HG03108 (cell line): ENCODE data around the gene NPHS1.
"Not testable (repeated sequence)": the region's sequence is repeated elsewhere in the genome, so short reads cannot be mapped to it uniquely, and the experiment has no call there.

ENCODE experiments used
- ATAC-seq: cut with Tn5 transposase; IDR thresholded peaks from one replicate; pipeline ENCODE4 v1.9.1; 2021; ENCODE audit warnings: moderate library complexity; ENCODE audit not compliant: unreplicated experiment

Gene NPHS1

DNA sequence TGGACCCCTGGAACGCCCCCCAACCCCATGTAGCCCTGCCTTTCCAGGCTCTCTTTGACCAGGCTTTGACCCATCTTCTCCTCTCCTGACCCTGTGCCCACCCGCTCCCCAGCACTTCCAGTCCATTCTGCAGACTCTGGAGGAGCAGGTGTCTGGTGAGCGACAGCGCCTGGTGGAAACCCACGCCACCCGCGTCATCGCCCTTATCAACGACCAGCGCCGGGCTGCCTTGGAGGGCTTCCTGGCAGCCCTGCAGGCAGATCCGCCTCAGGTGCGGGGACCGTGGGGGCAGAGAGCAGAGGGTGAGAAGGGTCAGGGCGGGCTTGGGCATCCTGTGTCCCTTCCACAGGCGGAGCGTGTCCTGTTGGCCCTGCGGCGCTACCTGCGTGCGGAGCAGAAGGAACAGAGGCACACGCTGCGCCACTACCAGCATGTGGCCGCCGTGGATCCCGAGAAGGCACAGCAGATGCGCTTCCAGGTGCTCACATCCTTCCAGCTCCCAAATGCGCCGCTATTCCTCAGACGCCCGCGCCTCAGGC lies 22.2 kb upstream of the NPHS1 start:
- no peak for ATAC-seq

GRCh38 chr19:35872180-35872579 lies 19.9 kb upstream of the NPHS1 start:
- ATAC-seq, result no peak

DNA sequence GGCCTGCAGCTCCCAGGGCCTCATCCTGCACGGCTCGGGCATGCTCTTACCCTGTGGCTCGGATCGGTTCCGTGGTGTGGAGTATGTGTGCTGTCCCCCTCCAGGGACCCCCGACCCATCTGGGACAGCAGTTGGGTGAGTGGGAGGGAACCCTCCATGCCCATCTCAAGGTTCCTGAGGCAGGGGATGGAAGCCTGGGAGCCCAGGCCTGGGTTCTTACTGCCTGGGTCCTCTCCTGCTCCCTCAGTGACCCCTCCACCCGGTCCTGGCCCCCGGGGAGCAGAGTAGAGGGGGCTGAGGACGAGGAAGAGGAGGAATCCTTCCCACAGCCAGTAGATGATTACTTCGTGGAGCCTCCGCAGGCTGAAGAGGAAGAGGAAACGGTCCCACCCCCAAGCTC lies 19.3 kb upstream of the NPHS1 start:
- no peak for ATAC-seq

DNA sequence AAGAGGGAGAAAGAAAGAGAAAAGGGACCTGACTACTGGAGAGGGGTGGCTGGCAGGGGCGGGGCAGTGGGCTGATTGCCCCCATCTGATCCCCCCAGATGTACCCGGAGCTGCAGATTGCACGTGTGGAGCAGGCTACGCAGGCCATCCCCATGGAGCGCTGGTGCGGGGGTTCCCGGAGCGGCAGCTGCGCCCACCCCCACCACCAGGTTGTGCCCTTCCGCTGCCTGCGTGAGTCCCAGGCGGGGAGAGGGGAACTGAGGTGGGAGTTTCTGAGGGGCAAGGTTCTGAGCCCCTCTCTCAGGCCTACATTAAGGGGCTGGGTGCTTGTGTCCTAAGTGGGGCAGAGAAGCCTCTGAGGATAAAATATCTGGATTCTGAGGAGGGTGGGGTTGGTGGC lies 18.5 kb upstream of the NPHS1 start:
- ATAC-seq, result no peak

DNA sequence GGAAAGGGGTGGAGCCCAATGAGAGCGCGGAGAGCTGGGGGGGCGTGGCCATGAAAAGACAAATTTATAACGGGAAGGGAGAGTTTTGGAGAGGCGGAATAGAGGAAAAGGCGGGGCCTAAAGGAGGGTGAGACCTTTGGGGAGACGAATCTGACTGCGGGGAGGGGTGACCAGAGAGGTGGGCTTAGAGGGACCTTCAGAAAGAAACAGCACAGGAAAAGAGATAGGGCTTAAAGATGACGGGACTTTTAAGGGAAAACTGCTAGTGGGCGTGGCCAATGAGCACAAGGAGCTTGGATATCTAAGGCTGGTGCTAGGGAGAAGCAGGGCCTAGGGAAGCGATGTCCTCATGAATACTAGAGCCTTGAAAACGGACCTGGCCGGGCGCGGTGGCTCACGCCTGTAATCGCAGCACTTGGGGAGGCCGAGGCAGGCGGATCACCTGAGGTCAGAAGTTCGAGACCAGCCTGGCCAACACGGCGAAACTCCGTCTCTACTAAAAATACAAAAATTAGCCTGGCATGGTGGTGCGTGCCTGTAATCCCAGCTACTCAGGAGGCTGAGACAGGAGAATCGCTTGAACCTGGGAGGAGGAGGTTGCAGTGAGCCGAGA lies 17.9 kb upstream of the NPHS1 start:
- ATAC-seq, result not testable (repeated sequence)

- no peak for ATAC-seq
These were observed 17.2 kb upstream of the NPHS1 start for GRCh38 chr19:35869327-35870123.

DNA sequence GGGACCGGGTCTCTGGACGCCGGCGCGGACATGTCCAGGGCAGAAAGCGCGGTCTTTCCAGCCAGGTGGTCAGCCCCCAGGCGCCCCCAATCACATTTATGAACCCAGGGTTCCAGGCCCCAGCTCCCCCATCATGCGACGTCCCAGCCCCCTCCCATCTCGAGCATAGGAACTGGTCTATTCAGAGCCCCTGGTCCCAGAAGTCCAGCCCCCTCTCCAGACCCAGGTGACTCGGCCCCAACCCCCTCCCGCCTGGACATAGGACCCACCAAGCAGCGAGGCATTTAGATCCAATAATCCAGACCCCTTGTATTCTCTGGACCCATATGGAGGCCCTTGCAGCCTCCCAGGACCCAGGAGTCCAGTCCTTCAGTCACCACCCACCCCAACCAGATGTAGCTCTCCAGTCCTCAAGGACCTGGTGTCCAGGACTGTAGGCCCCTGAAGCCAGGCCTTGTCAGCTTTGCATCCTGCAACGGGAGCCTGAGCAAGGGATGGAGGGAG lies 16.6 kb upstream of the NPHS1 start:
- ATAC-seq, result no peak

DNA sequence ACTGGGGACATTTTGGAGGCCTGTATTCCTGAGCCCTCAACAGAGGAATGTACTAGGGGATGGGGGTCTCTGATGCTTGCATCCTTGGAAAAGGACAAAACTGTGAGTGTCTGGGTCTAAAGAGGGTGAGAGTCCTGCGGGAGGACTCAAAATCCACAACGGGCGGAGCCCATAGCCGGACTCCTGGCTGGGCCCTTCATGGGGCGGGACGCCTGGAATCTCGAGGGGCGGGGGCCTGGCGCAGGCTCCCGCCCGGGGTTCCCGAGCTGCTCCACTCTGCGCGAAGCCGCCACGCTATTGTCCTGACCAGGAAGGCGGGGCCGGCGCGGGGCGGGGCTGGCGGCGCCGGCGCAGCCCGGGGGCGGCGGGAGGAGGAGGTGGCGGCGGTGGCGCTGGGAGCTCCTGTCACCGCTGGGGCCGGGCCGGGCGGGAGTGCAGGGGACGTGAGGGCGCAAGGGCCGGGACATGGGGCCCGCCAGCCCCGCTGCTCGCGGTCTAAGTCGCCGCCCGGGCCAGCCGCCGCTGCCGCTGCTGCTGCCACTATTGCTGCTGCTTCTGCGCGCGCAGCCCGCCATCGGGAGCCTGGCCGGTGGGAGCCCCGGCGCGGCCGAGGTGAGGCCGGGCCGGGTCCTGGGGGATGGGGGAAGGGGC lies 16.0 kb upstream of the NPHS1 start, which contains the start of gene APLP1:
APLP1 (plus strand) TSS at position 403 of the 651 bp plus-strand sequence; CDS start at position 466, 63 bp downstream.
- no peak for ATAC-seq

DNA sequence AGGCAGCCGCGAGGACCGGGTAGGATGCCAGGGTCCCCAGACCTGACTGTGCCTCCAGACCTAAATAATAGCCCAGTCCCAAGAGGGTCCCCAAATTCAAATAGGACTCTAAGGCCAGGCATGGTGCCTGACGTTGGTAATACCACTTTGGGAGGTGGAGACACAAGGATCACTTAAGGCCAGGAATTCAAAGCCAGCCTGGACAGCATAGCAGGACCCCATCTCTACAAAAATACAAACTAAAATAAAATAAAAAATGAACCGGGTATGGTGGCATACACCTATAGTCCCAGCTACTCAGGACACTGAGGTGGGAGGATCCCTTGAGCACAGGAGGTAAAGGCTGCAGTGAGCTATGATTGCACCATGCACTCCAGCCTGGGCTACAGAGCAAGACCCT lies 10.7 kb upstream of the NPHS1 start:
- ATAC-seq, result no peak

DNA sequence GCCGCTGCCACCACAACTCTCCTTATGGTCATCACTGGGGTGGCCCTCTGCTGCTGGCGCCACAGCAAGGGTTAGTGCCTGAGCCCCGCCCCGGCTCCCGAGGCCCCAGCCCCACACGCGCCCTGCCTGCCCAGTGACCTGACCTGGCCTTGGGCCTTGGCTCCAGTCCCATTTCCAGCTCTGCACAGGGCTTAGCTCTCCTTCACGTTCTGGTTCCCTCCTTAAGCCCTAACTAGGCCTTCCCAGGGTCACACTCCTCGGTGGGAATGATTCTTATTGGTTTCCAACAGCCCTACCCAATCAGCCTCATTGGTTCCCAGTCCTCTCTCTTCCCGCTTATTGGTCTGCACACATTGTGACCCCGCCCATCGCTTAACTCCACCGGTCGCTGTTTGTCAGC lies 10.2 kb upstream of the NPHS1 start:
- ATAC-seq, result no peak

DNA sequence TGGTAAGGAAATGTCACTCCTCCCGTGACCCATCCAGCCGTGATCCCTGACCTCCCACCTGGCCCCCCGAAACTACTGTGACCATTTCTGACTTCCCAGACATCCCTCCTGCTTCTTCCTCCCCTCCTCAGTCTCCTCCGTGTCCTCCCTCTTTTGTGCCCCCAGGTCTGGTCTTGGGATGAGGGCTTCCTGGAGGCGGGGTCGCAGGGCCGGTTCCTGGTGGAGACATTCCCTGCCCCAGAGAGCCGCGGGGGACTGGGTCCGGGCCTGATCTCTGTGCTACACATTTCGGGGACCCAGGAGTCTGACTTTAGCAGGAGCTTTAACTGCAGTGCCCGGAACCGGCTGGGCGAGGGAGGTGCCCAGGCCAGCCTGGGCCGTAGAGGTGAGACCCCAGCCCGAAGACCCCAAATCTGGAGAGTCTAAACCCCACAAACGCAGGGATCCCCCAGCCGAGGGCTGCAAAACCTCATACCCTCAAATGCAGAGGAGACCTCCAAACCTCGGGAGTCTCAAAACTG lies 9.4 kb upstream of the NPHS1 start:
- no peak for ATAC-seq

DNA sequence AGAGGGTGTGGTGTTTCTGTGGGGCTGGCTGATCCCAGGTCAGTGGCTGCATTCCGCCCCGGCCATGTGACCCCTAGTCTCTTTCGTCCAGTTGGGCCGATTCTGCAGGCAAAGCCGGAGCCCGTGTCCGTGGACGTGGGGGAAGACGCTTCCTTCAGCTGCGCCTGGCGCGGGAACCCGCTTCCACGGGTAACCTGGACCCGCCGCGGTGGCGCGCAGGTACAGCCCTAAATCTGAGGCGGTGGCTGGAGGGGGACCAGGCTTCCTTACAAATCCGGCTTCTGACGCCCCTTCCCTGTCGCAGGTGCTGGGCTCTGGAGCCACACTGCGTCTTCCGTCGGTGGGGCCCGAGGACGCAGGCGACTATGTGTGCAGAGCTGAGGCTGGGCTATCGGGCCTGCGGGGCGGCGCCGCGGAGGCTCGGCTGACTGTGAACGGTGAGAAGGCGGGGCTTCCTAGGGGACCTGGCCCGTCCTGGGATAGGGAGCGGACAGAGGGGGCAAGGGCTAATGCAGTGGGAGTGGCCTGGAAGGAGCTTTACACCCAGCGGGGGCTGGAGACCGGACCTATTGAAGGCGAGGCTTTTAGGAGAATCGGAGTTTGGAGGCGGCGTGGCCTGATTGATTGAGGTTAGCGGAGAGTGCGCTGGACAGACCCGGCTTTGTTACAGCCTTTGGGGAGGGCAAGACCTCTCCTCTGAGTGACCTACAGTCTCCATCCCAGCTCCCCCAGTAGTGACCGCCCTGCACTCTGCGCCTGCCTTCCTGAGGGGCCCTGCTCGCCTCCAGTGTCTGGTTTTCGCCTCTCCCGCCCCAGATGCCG lies 8.7 kb upstream of the NPHS1 start:
- ATAC-seq, result no peak

GRCh38 chr19:35860436-35860817 lies 8.1 kb upstream of the NPHS1 start:
- ATAC-seq, result no peak

- ATAC-seq, result no peak
These were observed 7.1 kb upstream of the NPHS1 start for GRCh38 chr19:35859414-35859813.

DNA sequence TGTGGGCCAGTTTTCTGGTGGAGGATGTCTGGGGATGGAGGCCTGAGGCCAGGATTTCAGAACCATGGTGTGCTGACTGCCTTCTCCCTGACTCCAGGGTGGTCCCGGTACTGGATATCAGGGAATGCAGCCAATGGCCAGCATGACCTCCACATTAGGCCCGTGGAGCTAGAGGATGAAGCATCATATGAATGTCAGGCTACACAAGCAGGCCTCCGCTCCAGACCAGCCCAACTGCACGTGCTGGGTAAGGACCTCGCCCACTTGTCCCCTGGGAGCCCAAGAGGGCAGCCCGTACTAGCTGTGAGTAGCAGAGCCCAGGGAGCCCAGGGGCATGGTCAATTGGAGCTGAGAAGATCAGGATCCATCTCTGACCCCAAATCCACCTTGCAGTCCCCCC lies 6.0 kb upstream of the NPHS1 start:
- ATAC-seq, result no peak

GRCh38 chr19:35856546-35857149 lies 4.3 kb upstream of the NPHS1 start, which contains the start of gene KIRREL2:
TSS of gene KIRREL2 (plus strand) at chr19:35856911. CDS start at chr19:35857120, 209 bp downstream.
- ATAC-seq, result no peak

GRCh38 chr19:35853038-35853756 lies 893 bp upstream of the NPHS1 start:
- ATAC-seq, result no peak

GRCh38 chr19:35851213-35852028 lies 883 bp downstream of the NPHS1 start:
- no peak for ATAC-seq
